ENCODE data around the gene KCNC3.

The KCNC3 gene

DNA sequence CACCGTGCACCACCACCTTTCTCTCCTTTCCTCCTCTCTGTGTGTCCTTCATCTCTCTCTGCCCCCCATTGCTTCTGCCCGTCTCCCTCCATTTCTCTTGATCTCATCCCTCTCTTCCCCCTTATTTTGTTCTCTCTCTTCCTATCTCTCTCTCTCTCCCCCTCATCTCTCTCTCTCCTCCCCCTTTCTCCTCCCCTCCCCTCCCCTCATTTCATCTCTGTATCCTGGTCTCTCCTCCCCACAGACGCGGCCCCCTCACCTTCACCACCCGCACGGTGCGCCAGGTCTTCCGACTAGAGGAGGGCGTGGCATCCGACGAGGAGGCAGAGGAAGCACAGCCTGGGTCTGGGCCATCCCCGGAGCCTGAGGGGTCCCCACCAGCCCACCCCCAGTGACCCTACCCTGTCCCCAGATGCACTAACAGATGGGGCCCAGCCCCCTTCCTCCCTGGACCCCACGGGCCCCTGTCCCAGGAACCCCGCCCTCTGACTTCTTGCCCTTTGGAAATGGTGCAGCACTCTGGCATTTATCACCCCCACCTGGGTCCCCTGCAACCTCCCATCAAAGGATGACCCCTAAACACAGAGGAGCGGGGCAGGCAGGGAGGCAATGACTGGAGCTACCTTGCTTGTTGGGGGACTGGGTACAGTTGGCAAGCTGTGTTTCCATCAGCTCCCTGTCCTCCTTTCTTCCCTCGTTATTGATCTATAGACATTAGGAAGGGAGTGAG lies 19.6 kb downstream of the KCNC3 start:
- no peak for DNase-seq

DNA sequence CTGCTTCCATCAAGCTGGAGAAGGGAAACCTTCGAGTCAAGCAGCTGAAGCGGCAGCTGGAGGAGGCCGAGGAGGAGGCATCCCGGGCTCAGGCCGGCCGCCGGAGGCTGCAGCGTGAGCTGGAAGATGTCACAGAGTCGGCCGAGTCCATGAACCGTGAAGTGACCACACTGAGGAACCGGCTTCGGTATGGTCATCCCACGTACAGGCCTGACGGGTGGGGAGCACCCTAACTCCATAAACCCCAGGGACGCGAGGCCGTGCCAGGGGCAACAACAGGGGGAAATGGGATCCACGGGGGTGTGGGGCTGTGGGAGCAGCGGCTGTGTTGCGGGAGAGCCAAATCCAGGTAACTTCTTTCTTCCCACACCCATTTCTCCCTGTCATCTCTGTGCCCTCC lies 20.2 kb downstream of the KCNC3 start:
- no peak for DNase-seq

DNA sequence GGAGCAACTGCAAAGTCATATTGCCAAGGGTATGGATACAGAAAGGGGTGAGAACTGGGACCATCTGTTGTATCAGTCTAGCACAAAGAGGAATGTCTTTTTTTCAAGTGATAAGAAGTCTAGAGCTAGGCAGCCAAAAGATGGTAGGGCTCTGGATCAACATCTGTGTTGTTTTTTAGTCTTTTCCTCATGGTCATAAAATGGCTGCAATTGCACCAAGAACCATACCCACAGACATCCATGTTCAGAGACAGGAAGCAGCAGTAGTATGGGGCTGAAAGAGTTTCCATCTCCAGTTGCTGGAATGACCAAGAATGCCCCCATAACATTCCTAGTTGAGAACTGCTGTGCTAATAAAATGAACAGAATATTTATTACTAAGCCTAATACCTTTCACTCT lies 25.6 kb downstream of the KCNC3 start:
- no peak for DNase-seq

DNA sequence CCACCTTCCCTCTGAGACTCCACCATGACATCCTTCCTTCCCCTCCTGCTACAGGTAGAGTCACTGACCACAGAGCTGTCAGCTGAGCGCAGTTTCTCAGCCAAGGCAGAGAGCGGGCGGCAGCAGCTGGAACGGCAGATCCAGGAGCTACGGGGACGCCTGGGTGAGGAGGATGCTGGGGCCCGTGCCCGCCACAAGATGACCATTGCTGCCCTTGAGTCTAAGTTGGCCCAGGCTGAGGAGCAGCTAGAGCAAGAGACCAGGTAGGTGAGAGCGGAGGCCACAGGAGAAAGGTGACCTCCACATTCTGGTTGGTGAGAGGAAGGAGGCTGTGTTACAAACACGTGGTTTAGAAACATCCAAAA lies 27.6 kb downstream of the KCNC3 start:
- DNase-seq, result no peak

DNA sequence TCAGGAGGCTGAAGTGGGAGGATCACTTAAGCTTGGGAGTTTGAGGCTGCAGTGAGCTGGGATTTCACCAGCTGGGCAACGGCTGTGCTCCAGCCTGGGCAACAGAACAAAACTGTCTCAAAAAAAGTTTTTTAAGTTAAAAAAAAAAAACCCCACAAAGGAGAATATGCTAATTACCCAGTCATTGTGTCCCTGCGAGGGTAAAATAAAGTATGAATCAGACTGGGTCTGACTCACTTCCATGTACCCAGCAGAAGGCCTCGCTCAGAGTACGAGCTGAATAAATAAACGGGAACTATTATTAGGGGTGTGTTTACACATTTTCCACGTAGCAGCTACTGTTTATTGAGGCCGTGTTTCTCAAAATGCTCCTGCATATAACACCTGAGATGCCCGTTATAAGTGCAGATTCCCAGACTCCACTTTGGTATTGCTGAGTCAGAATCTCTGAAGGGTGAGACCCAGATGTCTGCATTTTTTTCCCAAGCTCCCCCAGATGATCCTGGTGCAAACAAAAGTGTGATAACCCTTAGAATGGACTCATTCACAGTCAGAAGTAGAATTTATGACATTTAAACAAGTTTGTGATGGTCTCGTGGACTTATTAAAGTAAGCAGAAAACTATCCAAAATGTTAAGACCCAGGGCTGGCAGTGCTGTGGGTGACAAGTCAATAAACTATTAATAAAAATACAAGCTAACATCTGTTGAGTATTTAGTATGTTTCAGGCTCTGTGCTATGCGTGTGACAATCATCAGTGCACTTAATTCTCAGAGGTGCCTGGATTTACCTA lies 28.2 kb downstream of the KCNC3 start:
- no peak for DNase-seq

DNA sequence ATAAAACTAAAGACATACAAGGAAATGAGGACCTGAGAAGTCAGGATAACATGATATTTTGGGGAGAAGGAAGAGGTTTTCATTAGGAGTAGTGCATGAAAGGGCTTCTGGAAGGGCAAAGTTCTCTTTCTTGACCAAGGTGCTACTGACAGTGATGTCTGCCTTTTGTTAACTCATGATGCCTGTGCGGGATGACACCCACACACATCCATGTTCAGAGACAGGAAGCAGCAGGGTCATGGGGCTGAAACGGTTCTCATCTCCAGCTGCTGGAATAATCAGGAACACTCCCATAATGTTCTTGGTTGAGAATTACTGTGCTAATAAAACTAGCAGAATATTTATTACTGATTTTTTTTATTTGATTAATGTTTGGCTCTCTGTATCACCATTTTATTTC lies 29.1 kb downstream of the KCNC3 start:
- no peak for DNase-seq

DNA sequence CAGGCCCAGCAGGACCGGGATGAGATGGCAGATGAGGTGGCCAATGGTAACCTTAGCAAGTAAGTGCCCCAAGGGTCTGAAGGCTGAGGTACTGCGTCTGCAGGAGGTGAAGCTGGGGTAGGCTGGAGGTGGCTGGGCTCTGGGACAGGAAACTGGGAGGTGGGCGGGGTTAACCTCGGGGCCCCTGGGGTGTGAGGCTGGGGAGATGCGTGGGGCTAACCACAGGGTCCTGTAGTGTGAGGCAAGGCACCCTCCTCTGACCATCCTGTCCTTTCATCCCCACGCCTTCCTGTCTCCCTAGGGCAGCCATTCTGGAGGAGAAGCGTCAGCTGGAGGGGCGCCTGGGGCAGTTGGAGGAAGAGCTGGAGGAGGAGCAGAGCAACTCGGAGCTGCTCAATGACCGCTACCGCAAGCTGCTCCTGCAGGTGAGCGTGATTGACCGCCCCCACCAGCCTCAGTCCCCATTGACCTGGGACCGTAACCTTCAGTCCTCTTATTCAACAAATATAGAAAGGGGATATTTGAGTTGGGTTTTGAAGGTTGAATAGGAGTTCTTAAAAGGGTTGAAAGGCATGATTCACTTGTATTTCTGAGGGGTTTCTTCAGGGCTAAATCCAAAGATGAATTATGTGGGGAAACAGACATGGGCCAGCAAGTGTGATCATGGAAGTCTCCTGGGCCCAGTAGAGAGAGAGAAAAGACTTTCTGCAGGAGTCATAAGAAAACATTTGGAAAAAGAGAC lies 35.7 kb downstream of the KCNC3 start:
- DNase-seq, result no peak

DNA sequence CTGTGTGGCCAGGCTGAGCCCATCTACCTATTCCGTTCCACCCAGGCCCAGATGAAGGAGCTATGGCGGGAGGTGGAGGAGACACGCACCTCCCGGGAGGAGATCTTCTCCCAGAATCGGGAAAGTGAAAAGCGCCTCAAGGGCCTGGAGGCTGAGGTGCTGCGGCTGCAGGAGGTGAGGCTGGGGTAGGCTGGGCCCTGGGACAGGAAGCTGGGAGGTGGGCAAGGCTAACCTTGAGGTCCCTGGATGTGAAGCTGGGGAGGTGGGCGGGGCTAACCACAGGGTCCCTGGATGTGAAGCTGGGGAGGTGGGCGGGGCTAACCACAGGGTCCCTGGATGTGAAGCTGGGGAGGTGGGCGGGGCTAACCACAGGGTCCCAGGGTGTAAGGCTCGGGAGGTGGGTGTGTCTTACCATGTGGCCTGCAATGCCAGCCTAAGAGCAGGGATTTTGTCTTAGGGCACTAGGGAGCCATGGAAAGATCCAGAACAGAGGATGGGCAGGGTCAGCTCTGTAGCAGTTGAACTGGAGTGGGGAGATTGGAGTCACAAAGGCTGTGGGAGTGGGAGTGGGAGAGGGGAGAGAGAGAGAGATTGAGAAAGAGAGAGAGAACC lies 36.9 kb downstream of the KCNC3 start:
- no peak for DNase-seq

DNA sequence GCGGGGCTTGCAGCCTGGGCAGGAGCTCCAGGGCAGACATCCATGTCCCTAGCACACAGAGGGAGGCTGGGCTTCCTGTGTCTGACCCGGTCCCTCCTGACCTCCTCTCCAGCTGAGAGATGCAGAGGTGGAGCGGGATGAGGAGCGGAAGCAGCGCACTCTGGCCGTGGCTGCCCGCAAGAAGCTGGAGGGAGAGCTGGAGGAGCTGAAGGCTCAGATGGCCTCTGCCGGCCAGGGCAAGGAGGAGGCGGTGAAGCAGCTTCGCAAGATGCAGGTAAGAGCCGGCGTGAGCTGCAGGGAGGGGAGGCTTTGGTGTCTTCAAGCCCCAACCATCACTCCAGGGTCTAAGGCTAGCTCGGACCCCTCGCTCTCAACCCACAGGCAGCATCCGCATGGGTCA lies 38.4 kb downstream of the KCNC3 start:
- no peak for DNase-seq

DNA sequence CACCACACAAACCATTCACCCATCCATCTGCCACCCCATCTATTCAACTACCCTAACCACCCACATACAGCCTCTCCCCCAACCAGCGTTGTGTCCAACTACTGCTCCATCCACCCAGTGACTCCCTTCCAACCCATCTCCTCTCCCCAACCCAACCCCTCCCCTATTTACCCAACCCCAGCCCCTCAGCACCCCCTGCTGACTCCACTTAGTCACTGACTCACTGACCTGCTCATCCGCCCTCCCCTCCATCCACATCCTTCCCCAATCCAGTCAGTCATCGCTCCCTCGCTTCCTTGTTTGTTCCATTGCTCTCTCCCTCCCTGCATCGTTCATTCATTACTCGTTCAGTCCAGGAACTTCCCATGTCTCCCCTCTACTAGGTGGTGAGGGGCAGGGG lies 39.2 kb downstream of the KCNC3 start:
- no peak for DNase-seq

DNA sequence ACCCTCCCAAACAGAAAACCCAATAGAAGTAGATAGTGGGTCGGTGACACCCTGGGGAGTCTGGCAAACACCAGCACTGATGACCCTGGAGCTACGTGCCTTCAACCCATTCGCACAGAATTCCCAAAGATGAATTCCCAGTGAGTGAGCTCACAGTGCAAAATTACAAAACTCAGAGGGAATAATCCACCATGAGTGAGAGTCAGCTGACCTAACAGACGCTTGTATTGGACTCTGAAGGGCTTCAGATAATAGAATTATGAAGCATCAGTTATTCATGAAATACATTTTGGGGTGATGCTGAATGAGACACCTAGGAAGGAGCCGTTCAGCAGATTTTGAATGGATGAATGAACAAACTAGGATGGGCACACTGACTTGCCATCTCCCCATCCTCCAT lies 40.2 kb downstream of the KCNC3 start:
- DNase-seq, result no peak

DNA sequence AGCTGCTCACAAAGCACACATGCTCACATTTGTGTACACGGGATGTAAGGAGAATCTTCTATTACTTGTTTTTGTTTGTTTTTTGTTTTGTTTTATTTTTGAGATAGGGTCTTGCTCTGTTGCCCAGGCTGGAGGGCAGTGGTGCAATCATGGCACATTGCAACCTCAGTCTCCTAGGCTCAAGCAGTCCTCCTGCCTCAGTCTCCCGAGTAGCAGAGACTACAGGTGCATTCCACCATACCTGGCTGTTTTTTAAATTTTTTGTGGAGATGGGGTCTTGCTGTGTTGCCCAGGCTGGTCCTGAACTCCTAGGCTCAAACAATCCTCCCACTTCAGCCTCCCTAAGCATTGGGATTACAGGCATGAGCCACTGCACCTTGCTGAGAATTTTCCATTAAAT lies 41.8 kb downstream of the KCNC3 start:
- DNase-seq, result no peak

DNA sequence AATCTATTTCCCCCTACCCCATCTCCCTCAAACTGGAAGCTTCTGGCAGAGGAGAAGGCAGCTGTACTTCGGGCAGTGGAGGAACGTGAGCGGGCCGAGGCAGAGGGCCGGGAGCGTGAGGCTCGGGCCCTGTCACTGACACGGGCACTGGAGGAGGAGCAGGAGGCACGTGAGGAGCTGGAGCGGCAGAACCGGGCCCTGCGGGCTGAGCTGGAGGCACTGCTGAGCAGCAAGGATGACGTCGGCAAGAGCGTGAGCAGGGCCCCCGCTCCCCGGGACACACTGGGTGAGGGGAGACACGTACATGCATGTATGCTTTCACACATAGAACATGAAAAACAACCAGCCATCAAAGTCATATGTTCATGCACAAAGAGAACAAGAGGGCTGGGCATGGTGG lies 42.7 kb downstream of the KCNC3 start:
- DNase-seq, result no peak

DNA sequence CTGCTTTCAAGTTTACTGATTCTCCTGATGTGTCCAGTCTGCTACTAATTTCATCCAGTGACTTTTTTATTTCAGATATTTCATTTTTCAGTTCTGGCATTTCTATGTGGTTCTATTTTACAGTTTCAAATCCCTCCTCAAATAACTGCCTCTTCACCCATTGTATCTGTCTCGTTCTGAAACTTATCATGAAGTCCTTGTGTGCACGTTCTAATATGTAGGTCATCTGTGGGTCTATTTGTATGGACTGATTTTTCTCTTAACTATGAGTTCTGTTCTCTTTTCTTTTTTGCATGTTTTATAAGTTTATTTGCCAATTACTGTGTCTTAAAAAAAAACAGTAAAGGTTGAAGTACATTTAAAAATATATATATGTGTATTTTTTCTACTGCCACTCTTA lies 43.3 kb downstream of the KCNC3 start:
- DNase-seq, result no peak

DNA sequence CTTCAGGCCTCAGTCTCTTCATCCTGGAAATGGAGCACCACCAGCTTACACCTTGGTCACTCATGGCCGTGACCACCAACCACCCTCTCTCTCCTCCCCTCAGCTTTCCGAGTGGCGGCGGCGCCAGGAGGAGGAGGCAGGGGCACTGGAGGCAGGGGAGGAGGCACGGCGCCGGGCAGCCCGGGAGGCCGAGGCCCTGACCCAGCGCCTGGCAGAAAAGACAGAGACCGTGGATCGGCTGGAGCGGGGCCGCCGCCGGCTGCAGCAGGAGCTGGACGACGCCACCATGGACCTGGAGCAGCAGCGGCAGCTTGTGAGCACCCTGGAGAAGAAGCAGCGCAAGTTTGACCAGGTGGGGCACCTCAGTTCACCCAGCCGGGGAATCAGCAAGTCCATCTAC lies 47.7 kb downstream of the KCNC3 start:
- DNase-seq, result no peak

DNA sequence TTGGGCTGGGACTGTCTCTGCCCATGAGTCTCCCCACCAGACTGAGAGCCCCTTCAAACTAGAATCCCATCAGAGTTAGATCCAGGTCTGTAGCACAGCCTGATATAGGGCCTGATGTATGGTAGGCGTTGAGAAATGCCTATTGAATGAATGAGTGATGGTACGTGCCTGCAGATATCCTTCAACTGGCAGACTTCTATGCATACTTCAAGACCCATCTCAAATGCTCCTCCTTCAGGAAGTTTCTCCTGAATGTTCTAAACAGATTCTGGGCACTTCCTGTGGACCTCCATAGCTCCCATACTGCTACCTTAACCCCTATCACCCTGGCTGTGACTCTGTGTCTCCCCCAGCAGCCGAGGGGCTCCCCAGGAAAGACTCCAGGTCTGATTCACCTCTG lies 48.2 kb downstream of the KCNC3 start:
- DNase-seq, result no peak

DNA sequence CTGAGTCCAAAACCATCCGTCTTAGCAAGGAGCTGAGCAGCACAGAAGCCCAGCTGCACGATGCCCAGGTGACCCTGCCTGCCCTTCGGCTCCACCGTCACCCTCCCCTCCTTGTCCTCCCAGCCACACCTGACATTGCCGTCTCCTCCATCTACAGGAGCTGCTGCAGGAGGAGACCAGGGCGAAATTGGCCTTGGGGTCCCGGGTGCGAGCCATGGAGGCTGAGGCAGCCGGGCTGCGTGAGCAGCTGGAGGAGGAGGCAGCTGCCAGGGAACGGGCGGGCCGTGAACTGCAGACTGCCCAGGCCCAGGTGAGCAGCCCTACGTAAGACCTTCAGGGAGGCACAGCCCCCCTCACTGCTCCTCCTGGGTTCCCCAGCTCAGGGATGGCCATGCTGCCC lies 49.1 kb downstream of the KCNC3 start:
- DNase-seq, result no peak

DNA sequence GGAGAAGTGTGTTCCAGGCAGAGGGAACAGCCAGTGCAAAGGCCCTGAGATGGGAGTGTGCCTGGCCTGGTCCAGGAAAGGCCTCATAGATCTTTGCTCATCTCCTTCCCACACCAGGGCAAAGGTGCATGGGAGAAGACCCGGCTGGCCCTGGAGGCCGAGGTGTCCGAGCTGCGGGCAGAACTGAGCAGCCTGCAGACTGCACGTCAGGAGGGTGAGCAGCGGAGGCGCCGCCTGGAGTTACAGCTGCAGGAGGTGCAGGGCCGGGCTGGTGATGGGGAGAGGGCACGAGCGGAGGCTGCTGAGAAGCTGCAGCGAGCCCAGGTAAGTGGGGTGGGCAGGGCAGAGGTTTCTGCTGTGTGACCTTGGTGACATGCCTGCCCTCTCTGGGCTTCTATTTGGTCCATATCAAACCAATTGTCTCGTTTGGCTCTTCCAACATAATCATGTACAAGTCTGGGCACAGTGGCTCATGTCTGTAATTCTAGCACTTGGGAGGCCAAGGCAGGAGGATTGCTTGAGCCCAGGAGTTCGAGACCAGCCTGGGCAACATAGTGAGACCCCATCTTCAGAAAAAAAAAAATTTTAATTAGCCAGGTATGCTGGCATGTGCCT lies 51.1 kb downstream of the KCNC3 start:
- DNase-seq, result no peak

DNA sequence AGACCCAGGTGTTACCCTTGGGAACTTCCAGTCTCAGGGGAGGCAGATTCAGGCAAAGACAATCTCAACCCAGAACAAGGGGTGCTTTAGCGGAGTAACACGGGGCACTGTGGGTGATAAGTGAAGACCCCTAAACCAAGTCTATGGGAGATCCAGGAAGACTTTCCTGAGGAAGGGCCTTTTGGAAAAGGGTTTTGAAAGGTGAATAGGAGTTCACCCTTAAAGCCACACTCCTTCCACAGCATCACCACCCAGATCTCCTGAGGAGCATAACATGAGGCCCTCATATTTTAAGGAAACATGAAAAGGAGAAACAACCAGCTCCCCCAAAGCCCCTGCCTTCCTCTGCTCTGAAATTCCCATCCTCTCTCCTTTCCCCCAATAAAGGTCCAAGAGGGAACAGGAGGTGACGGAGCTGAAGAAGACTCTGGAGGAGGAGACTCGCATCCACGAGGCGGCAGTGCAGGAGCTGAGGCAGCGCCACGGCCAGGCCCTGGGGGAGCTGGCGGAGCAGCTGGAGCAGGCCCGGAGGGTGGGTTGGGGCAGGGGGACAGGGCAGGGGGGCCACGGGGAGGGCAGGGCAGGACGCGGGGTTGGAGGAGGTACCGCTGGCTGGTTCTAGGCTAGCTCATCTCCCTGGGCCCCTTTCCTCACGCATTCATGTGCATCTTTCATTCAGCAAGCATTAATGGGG lies 52.7 kb downstream of the KCNC3 start:
- no peak for DNase-seq

DNA sequence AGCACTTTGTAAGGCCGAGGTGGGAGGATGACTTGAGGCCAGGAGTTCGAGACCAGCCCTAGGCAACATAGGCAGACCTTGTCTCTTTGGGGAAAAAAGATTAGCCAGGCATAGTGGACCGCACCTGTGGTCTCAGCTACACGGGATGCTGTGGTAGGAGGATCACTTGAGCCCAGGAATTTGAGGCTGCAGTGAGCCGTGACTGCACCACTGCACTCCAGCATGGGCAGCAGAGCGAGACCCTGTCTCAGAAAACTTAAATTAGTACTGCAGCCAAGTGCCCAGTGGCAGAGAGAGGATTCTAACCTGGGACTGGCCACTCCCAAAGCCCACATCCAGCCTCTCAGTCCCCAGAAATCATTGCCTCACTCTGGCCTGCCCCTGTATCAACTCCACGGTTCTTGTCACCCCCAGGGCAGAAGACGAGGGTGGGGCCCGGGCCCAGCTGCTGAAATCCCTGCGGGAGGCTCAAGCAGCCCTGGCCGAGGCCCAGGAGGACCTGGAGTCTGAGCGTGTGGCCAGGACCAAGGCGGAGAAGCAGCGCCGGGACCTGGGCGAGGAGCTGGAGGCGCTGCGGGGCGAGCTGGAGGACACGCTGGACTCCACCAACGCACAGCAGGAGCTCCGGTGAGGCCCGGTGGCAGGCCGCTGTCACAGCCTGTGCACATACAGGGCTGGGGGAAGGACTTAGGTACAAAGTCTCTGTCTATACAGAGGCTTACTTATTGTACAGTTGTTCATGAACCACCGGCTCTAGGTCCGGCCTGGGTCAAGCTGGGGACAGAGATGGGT lies 53.4 kb downstream of the KCNC3 start:
- DNase-seq, result no peak

DNA sequence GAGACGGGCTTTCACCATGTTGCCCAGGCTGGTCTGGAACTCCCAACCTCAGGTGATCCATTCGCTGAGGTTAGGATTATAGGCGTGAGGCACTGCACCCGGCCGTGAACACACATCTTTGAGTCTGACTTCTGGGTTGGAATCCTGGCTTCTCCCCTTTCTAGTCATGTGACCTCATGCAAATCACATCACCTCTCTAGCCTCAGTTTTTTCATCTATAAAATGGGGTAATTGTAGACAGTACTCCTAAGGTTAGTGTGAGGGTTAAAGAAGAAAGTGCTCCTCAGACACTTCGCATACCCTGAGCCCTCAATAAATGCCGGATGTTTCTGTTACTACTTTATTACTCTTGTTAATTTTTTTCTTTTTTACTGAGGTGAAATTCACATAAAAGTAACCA lies 55.4 kb downstream of the KCNC3 start:
- no peak for DNase-seq

Measured in RPMI8226 (cell line).